H9 (cell line): ENCODE data around the gene B3GLCT. TPM values are rescaled to one million over a fixed set of nuclear protein-coding genes. Genes with fewer than 3 reads are reported as not detected.

Experiments
- DNase-seq: peaks from one replicate; pipeline ENCODE4 v3.0.0-alpha.2; 2017
- H2AFZ ChIP-seq: one replicate; pipeline ENCODE4 v1.6.1; 2013; ENCODE audit warnings: mild to moderate bottlenecking, low read length, control low read depth, moderate library complexity
- H2AK5ac ChIP-seq: 2 replicates; pipeline ENCODE4 v1.6.1; 2013; ENCODE audit warnings: low read length, control low read depth, mixed read lengths; ENCODE audit not compliant: insufficient read length
- H2BK120ac ChIP-seq: one replicate; pipeline ENCODE4 v1.6.1; 2013; ENCODE audit warnings: low read depth, mild to moderate bottlenecking, low read length, control low read depth, inconsistent platforms; ENCODE audit not compliant: poor library complexity, severe bottlenecking
- H2BK12ac ChIP-seq: 2 replicates; pipeline ENCODE4 v1.6.1; 2013; ENCODE audit warnings: low read length, control low read depth, mixed read lengths, low read depth; ENCODE audit not compliant: insufficient read length
- H2BK15ac ChIP-seq: 2 replicates; pipeline ENCODE4 v1.6.1; 2013; ENCODE audit warnings: low read depth, low read length, control low read depth
- H2BK20ac ChIP-seq: one replicate; pipeline ENCODE4 v1.6.1; 2013; ENCODE audit warnings: low read depth, mild to moderate bottlenecking, low read length, control low read depth, inconsistent platforms; ENCODE audit not compliant: poor library complexity, severe bottlenecking
- H2BK5ac ChIP-seq: 2 replicates; pipeline ENCODE4 v1.6.1; 2013; ENCODE audit warnings: low read length, control low read depth, mixed read lengths; ENCODE audit not compliant: insufficient read length
- H3K14ac ChIP-seq: 2 replicates; pipeline ENCODE4 v1.6.1; 2013; ENCODE audit warnings: low read length, control low read depth; ENCODE audit not compliant: insufficient read depth
- H3K18ac ChIP-seq: 2 replicates; pipeline ENCODE4 v1.6.1; 2013; ENCODE audit warnings: low read depth, mild to moderate bottlenecking, mixed read lengths, low read length, control low read depth; ENCODE audit not compliant: insufficient read length
- H3K23ac ChIP-seq: 2 replicates; pipeline ENCODE4 v1.6.1; 2013; ENCODE audit warnings: low read length, control low read depth, mixed read lengths, low read depth; ENCODE audit not compliant: insufficient read length
- H3K23me2 ChIP-seq: 2 replicates; pipeline ENCODE4 v1.6.1; 2013; ENCODE audit warnings: low read depth, mild to moderate bottlenecking, mixed read lengths, low read length, control low read depth; ENCODE audit not compliant: insufficient read length, poor library complexity, severe bottlenecking
- H3K27ac ChIP-seq: 2 replicates; pipeline ENCODE4 v1.5.1; 2013; ENCODE audit warnings: low read length, control low read depth, mixed read lengths, low read depth; ENCODE audit not compliant: insufficient read length
- H3K27me3 ChIP-seq: 2 replicates; pipeline ENCODE4 v1.6.1; 2013; ENCODE audit warnings: low read length, control low read depth, inconsistent platforms; ENCODE audit not compliant: insufficient read depth
- H3K4ac ChIP-seq: 2 replicates; pipeline ENCODE4 v1.6.1; 2013; ENCODE audit warnings: low read depth, mild to moderate bottlenecking, control low read depth, inconsistent platforms, low read length, moderate library complexity
- H3K4me1 ChIP-seq: 2 replicates; pipeline ENCODE4 v1.6.1; 2013; ENCODE audit warnings: low read length, control low read depth, inconsistent platforms; ENCODE audit not compliant: insufficient read depth
- H3K4me2 ChIP-seq: 2 replicates; pipeline ENCODE4 v1.6.1; 2013; ENCODE audit warnings: low read length, control low read depth, mixed read lengths; ENCODE audit not compliant: insufficient read length, insufficient read depth
- H3K56ac ChIP-seq: 2 replicates; pipeline ENCODE4 v1.6.1; 2013; ENCODE audit warnings: low read depth, mild to moderate bottlenecking, mixed read lengths, low read length, control low read depth; ENCODE audit not compliant: insufficient read length
- H3K79me1 ChIP-seq: 2 replicates; pipeline ENCODE4 v1.6.1; 2013; ENCODE audit warnings: low read depth, mild to moderate bottlenecking, moderate library complexity, low read length, control low read depth, inconsistent platforms; ENCODE audit not compliant: insufficient read depth, poor library complexity, severe bottlenecking
- H3K79me2 ChIP-seq: 2 replicates; pipeline ENCODE4 v1.6.1; 2013; ENCODE audit warnings: low read length, control low read depth, inconsistent platforms; ENCODE audit not compliant: insufficient read depth
- H3K9ac ChIP-seq: 2 replicates; pipeline ENCODE4 v1.6.1; 2013; ENCODE audit warnings: low read length, control low read depth, mixed read lengths; ENCODE audit not compliant: insufficient read length; ENCODE audit errors: extremely low read depth
- H3K9me3 ChIP-seq: one replicate; pipeline ENCODE4 v1.6.1; 2013; ENCODE audit warnings: low read depth, low read length, inconsistent platforms; ENCODE audit not compliant: control insufficient read depth
- H3T11ph ChIP-seq: one replicate; pipeline ENCODE4 v1.6.1; 2013; ENCODE audit warnings: mild to moderate bottlenecking, low read length, control low read depth, inconsistent platforms
- H4K20me1 ChIP-seq: one replicate; pipeline ENCODE4 v1.6.1; 2013; ENCODE audit not compliant: control insufficient read depth, insufficient read length, insufficient read depth
- H4K5ac ChIP-seq: 2 replicates; pipeline ENCODE4 v1.6.1; 2013; ENCODE audit warnings: low read depth, mild to moderate bottlenecking, mixed read lengths, low read length, control low read depth; ENCODE audit not compliant: insufficient read length
- H4K8ac ChIP-seq: replicated peaks from 2 replicates; pipeline ENCODE4 v1.6.1; 2013; ENCODE audit warnings: low read length, control low read depth, mixed read lengths, low read depth; ENCODE audit not compliant: insufficient read length
- H4K91ac ChIP-seq: 2 replicates; pipeline ENCODE4 v1.6.1; 2013; ENCODE audit warnings: low read depth, mild to moderate bottlenecking, moderate library complexity, mixed read lengths, low read length, control low read depth; ENCODE audit not compliant: insufficient read length
- H3K27ac Mint-ChIP-seq, 3 experiments: 2 replicates in 2 of 3; 3 replicates in 1 of 3; pipeline ENCODE4 v1.8.0; 2020 to 2021; ENCODE audit warnings: mixed read lengths in 3 of 3, mild to moderate bottlenecking in 1 of 3, moderate library complexity in 1 of 3
- H3K27me3 Mint-ChIP-seq: 2 replicates; pipeline ENCODE4 v1.8.0; 2021; ENCODE audit warnings: low read depth, mild to moderate bottlenecking, moderate library complexity, mixed read lengths
- H3K36me3 Mint-ChIP-seq, 3 experiments: 2 replicates in 2 of 3; 3 replicates in 1 of 3; pipeline ENCODE4 v1.8.0; 2020 to 2021; ENCODE audit warnings: low read depth in 3 of 3, mixed read lengths in 3 of 3; ENCODE audit not compliant: insufficient read depth in 1 of 3
- H3K4me1 Mint-ChIP-seq, 2 experiments: 2 replicates each; pipeline ENCODE4 v1.8.0; 2020; ENCODE audit warnings: mixed read lengths in 2 of 2
- H3K4me3 Mint-ChIP-seq, 2 experiments: 2 replicates in 1 of 2; 3 replicates in 1 of 2; pipeline ENCODE4 v1.8.0; 2020 to 2021; ENCODE audit warnings: mild to moderate bottlenecking in 2 of 2, mixed read lengths in 2 of 2, moderate library complexity in 1 of 2
- H3K9me3 Mint-ChIP-seq, 2 experiments: 2 replicates in 1 of 2; 3 replicates in 1 of 2; pipeline ENCODE4 v1.8.0; 2020; ENCODE audit warnings: mild to moderate bottlenecking in 2 of 2, mixed read lengths in 2 of 2, moderate library complexity in 1 of 2
- CTCF ChIP-seq: fragments of 200-600 bp; sonication (generic); conservative IDR thresholded peaks from 3 replicates; pipeline ENCODE4 v1.8.0; 2021; ENCODE audit warnings: antibody characterized with exemption, mild to moderate bottlenecking
- WGBS: extraction: QIAGEN DNeasy Blood & Tissue Kit; methylation state at CpG from one replicate; pipeline ENCODE4 v1.1.7; 2013; ENCODE audit warnings: missing lambda C conversion rate, low lambda C conversion rate, mixed read lengths; ENCODE audit not compliant: insufficient read length; ENCODE audit errors: extremely low coverage; 5-methylcytosine and 5-hydroxymethylcytosine counted together
- total RNA-seq: library from RNA; stranded (reverse); gene quantifications from 2 replicates; pipeline ENCODE4 v1.2.1, GENCODE V29; 2021

B3GLCT gene
- total RNA-seq, 1 experiment from 2014 or later = 5.4 TPM

GRCh38 chr13:31166591-31166990, 33.2 kb upstream of the B3GLCT start:
- no peak for DNase-seq
- no CpG with 5 or more reads among the region's 3 CpGs for WGBS
- no peak overlapping the region for H4K5ac ChIP-seq
- no peak overlapping the region for H4K8ac ChIP-seq
- H3K18ac ChIP-seq = no peak overlapping the region
- H2BK20ac ChIP-seq = no peak overlapping the region
- no peak overlapping the region for H3K4ac ChIP-seq
- H3K4me2 ChIP-seq = no peak overlapping the region
- H3K4me3 Mint-ChIP-seq = no peak overlapping the region
- H3K9me3 Mint-ChIP-seq = no peaks in the 10 kb centered on the region
- no peak overlapping the region for H3K9ac ChIP-seq
- no peaks in the 10 kb centered on the region for H3K9me3 ChIP-seq
- no peak overlapping the region for H3T11ph ChIP-seq
- H3K4me1 ChIP-seq = 0 out of 2 replicates have a peak, but pooled peaks cover 4% of the 10 kb centered on the region
- H3K27ac ChIP-seq = no peak overlapping the region
- no peak overlapping the region for H3K27ac Mint-ChIP-seq
- no peaks in the 10 kb centered on the region for H3K23me2 ChIP-seq
- no peak overlapping the region for H2BK5ac ChIP-seq
- no peaks in the 10 kb centered on the region for H3K27me3 Mint-ChIP-seq
- H2AFZ ChIP-seq = no peak overlapping the region
- H3K14ac ChIP-seq = no peak overlapping the region
- no peak for TF ChIP-seq CTCF
- H2BK12ac ChIP-seq = no peak overlapping the region
- H2BK120ac ChIP-seq = no peak overlapping the region
- no peaks in the 10 kb centered on the region for H3K79me1 ChIP-seq
- H3K56ac ChIP-seq = no peak overlapping the region
- no peak overlapping the region for H2BK15ac ChIP-seq
- H4K91ac ChIP-seq = no peak overlapping the region
- H3K36me3 Mint-ChIP-seq = no peaks in the 10 kb centered on the region; a peak in 1 of 7 replicates
- H2AK5ac ChIP-seq = no peak overlapping the region
- H4K20me1 ChIP-seq = no peaks in the 10 kb centered on the region
- H3K4me1 Mint-ChIP-seq = peaks cover 9 to 14% of the 10 kb centered on the region in 2 experiments
- no peak overlapping the region for H3K23ac ChIP-seq
- H3K79me2 ChIP-seq = no peaks in the 10 kb centered on the region
- no peaks in the 10 kb centered on the region for H3K27me3 ChIP-seq
